H1 (cell line): ENCODE data around the gene RBM42. TPM values are rescaled to one million over a fixed set of nuclear protein-coding genes. Genes with fewer than 3 reads are reported as not detected.

Source experiments
- FOSL1 ChIP-seq: IDR thresholded peaks from 2 replicates; pipeline ENCODE4 v1.6.1; 2011; ENCODE audit warnings: mild to moderate bottlenecking, low read depth, low read length, moderate library complexity; ENCODE audit not compliant: insufficient read depth
- RFX5 ChIP-seq: IDR thresholded peaks from 2 replicates; pipeline ENCODE4 v1.6.1; 2011; ENCODE audit warnings: low read depth, low read length, improper control_type of control experiment, borderline replicate concordance
- polyA plus RNA-seq, 7 experiments: library from polyadenylated mRNA; depleted of rRNA in 3 of 7; stranded (reverse) in 5 of 7; unstranded in 2 of 7; fragments of >200 nt in 5 of 7; fragments of 200-250 nt in 2 of 7; gene quantifications; 1 replicate in 5 of 7; 2 replicates in 1 of 7; 4 replicates in 1 of 7; pipeline versions ENCODE4 v1.2.1 to v1.2.3, GENCODE V29; 2011 to 2013; ENCODE audit warnings: missing spikeins in 2 of 7, mixed read lengths in 2 of 7
- total RNA-seq: library from RNA; stranded (reverse); fragmentation: NEBNext Ultra II Directional; extraction: Animal tissue kit (Norgen Biotek cat#: 25700); gene quantifications from 2 replicates; pipeline ENCODE4 v1.2.1, GENCODE V29; 2021

The RBM42 gene
- total and polyA plus RNA-seq, 2 of the 8 experiments (the other 6 are each of a cell fraction or from before 2014, with no cell fraction given): 59.8 to 80.8 TPM

DNA sequence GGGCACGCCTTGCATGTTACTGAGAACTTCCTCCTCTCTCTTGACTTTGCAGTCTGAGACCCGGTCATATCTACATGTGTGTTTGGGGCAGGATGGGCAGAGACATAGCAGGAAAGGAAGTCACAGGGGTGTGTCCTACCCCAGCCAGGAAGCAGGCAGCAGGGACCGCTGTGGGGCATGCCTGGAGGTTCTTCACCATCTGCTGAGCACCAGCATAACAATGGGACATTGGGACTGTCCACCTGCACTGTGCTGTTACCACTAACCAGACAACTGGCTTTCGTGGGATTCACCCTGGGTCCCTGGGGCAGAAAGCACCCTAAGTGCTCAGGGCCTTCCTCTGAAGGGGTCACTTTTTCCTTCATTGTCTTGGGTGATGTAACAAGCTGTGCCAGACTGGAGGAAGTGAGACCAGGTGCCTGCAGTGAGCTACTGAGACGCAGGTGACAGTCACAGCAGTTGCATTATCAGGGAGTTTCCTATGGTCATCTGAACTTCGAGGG lies 18.9 kb upstream of the RBM42 start (continued):
- no peak for TF ChIP-seq RFX5
- TF ChIP-seq FOSL1: no peak
